ENCODE measurements around the gene GPR132. TPM values are rescaled to one million over a fixed set of nuclear protein-coding genes. Genes with fewer than 3 reads are reported as not detected.

Gene GPR132
- total RNA-seq, 2 donors from 2014 or later, result 0.68 to 1.4 TPM

GRCh38 chr14:105011312-105011990 is 53.8 kb downstream of the GPR132 start:
- intact Hi-C loops (cut with DNase I), result no loop called here
- no peak for DNase-seq (ENCODE audit: low spot score)
- no peaks in the 10 kb centered on the region for H3K27me3 ChIP-seq (replicated peaks; ENCODE audit: insufficient read depth)
- peaks cover 0 to 4% of the 10 kb centered on the region in 2 donors for H3K36me3 ChIP-seq
- no peaks in the 10 kb centered on the region for H3K9me3 ChIP-seq
- no peak overlapping the region for H3K27ac ChIP-seq
- H3K4me3 ChIP-seq, result no peak overlapping the region
- 82% methylated on average over 29 of the region's 29 CpGs for WGBS
- H3K4me1 ChIP-seq (replicated peaks), result no peaks in the 10 kb centered on the region
- TF ChIP-seq, protein P1, sequence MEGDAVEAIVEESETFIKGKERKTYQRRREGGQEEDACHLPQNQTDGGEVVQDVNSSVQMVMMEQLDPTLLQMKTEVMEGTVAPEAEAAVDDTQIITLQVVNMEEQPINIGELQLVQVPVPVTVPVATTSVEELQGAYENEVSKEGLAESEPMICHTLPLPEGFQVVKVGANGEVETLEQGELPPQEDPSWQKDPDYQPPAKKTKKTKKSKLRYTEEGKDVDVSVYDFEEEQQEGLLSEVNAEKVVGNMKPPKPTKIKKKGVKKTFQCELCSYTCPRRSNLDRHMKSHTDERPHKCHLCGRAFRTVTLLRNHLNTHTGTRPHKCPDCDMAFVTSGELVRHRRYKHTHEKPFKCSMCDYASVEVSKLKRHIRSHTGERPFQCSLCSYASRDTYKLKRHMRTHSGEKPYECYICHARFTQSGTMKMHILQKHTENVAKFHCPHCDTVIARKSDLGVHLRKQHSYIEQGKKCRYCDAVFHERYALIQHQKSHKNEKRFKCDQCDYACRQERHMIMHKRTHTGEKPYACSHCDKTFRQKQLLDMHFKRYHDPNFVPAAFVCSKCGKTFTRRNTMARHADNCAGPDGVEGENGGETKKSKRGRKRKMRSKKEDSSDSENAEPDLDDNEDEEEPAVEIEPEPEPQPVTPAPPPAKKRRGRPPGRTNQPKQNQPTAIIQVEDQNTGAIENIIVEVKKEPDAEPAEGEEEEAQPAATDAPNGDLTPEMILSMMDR (IDR thresholded peaks at IDR 0.05), result no peak
- TF ChIP-seq POLR2AphosphoS5 (IDR thresholded peaks at IDR 0.05), result no peak
- TF ChIP-seq POLR2A (IDR thresholded peaks at IDR 0.05), result no peak

DNA sequence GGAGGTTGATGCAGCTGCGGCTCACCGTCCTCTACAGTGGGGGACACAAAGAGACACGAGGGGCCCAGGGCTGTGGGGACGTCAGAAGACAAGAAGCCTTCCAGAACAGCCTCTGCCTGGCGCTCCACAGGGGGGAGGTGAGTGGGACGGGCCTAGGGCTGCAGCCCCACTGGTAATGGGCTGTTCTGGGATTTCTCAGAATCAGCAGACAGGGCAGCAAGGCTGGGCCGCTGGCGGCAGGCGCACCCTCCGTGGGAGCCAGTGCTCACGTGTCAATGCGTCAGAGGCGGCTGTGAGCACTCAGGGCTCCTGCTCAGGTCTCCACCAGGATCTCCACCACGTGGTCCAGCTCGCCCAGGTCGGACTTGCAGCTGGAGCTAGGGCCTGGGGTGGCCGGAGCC is 54.3 kb downstream of the GPR132 start:
- Histone ChIP-seq H3K27ac (no peak overlapping the region), H3K9me3 (no peaks in the 10 kb centered on the region), H3K4me1 (replicated peaks) (no peaks in the 10 kb centered on the region), H3K36me3 (peaks cover 0 to 4% of the 10 kb centered on the region in 2 donors), H3K27me3 (replicated peaks; ENCODE audit: insufficient read depth) (no peaks in the 10 kb centered on the region), H3K4me3 (no peak overlapping the region)
- WGBS, result 79% methylated on average over 17 of the region's 17 CpGs
- no peak for DNase-seq (ENCODE audit: low spot score)
- intact Hi-C loops (cut with DNase I), result no loop called here
- no peak for TF ChIP-seq POLR2A (IDR thresholded peaks at IDR 0.05)
- TF ChIP-seq POLR2AphosphoS5 (IDR thresholded peaks at IDR 0.05), result no peak
- TF ChIP-seq, protein P1 (IDR thresholded peaks at IDR 0.05), result no peak

DNA sequence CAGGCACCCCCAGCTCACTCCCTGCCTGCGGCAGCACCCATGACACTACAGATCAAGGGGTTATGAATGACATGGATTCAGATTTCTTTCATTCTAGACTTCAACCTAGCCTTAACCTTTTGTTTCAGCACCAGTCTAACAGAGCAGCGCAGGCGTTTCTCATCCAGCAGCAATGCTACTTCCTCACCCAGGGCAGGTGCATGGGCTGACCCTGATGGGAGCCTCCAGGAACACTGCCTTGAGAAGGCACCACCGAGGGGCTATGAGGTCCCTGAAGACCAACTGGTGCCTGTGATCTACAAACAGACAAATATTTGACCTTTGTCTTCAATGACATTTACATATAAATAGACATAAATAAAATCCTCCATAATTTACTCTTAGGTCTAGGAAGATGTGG is 55.1 kb downstream of the GPR132 start:
- Histone ChIP-seq H3K9me3 (no peaks in the 10 kb centered on the region), H3K4me3 (no peak overlapping the region), H3K4me1 (replicated peaks) (no peaks in the 10 kb centered on the region), H3K27me3 (replicated peaks; ENCODE audit: insufficient read depth) (no peaks in the 10 kb centered on the region), H3K27ac (no peak overlapping the region), H3K36me3 (peaks cover 0 to 4% of the 10 kb centered on the region in 2 donors)
- DNase-seq (ENCODE audit: low spot score), result no peak
- TF ChIP-seq, protein P1 (IDR thresholded peaks at IDR 0.05), result no peak
- TF ChIP-seq POLR2AphosphoS5 (IDR thresholded peaks at IDR 0.05), result no peak
- TF ChIP-seq POLR2A (IDR thresholded peaks at IDR 0.05), result no peak
- 94% methylated on average over 4 of the region's 4 CpGs for WGBS
- intact Hi-C loops (cut with DNase I), result no loop called here

DNA sequence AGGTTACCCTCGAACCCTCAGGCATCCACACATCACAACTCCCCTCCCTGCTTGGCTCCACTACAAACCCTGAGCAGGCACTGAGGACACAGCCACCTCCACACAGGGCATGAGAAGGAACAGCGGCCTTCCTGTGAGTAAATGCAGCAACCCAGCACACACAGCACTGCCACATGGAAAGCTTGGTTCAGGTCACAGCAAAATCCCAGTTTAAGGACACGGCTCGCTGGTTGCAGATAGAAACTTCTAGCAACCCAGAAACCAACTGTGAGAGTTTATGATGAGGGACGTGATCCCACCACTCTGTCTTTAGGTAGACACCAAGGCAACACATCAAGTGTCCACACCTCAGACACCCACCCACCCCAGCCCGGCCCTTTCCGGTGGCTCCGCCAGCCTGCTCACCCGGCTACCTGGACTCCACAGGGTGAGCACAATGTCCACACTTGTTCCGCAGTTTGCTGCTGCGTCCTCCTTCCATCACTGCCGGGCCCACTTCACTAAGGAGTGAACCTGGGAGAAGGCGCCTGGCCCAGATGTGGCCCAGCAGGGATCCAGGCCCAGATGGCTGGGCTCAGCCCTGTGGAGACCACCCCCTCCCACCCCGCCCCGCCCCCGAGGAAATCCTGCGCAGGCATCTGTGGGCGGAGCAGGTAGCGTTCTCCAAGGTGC is 57.5 kb downstream of the GPR132 start:
- Histone ChIP-seq H3K27ac (no peak overlapping the region), H3K4me1 (replicated peaks) (no peaks in the 10 kb centered on the region), H3K27me3 (replicated peaks; ENCODE audit: insufficient read depth) (no peaks in the 10 kb centered on the region), H3K9me3 (no peaks in the 10 kb centered on the region), H3K4me3 (no peak overlapping the region), H3K36me3 (peaks cover 0 to 4% of the 10 kb centered on the region in 2 donors)
- TF ChIP-seq, protein P1 (IDR thresholded peaks at IDR 0.05), result no peak
- no peak for TF ChIP-seq POLR2AphosphoS5 (IDR thresholded peaks at IDR 0.05)
- no peak for TF ChIP-seq POLR2A (IDR thresholded peaks at IDR 0.05)
- 90% methylated on average over 19 of the region's 19 CpGs for WGBS
- intact Hi-C loops (cut with DNase I), result no loop called here
- no peak for DNase-seq (ENCODE audit: low spot score)

Data from prostate gland (tissue), 2 donors.